Measurements from ENCODE around the gene DLK2.

Gene DLK2

DNA sequence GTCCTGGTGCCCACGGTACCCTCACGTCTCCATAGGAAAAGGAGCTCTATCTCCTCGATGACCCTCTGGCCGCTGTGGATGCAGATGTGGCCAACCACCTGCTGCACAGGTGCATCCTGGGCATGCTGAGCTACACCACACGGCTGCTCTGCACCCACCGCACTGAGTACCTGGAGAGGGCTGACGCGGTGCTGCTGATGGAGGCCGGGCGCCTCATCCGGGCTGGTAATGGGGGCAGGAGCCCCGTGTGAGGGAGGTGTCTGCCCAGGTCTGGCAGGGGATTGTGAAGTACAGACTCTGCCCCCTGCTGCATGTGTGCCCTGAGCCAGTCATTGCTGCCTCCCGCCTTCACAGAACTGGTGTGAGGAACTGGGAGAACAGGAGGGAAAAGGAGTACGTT lies 12.4 kb downstream of the DLK2 start:
- no peak for DNase-seq (ENCODE audit: low spot score)
- TF ChIP-seq CTCF (IDR thresholded peaks at IDR 0.05; ENCODE audit: extremely low read depth, insufficient read depth, missing control alignments): peak; percentile 5
- in situ Hi-C loops (cut with MboI; ENCODE audit: low pct_unique_long_range_greater_than_20kb, low sequenced_read_pairs, unreplicated experiment): no loop called here

DNA sequence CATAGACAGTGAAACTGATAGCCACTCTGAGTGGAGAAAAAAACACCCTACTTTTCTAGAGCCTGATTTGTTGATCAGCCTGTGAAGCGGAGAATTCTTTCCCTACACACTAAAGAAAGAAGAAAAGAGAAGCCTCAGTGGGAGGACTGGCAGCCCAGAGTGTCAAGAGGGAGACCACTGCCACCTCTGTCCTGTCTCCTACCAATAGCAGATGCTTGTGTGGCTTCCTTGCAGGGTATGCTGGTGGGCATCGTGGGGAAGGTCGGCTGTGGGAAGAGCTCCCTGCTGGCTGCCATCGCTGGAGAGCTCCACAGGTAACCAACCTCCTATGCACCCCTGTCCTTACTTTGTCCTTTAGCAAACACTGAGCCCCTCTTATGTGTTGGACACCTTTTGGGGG lies 17.6 kb downstream of the DLK2 start:
- in situ Hi-C loops (cut with MboI; ENCODE audit: low pct_unique_long_range_greater_than_20kb, low sequenced_read_pairs, unreplicated experiment): no loop called here
- no peak for TF ChIP-seq CTCF (IDR thresholded peaks at IDR 0.05; ENCODE audit: extremely low read depth, insufficient read depth, missing control alignments)

DNA sequence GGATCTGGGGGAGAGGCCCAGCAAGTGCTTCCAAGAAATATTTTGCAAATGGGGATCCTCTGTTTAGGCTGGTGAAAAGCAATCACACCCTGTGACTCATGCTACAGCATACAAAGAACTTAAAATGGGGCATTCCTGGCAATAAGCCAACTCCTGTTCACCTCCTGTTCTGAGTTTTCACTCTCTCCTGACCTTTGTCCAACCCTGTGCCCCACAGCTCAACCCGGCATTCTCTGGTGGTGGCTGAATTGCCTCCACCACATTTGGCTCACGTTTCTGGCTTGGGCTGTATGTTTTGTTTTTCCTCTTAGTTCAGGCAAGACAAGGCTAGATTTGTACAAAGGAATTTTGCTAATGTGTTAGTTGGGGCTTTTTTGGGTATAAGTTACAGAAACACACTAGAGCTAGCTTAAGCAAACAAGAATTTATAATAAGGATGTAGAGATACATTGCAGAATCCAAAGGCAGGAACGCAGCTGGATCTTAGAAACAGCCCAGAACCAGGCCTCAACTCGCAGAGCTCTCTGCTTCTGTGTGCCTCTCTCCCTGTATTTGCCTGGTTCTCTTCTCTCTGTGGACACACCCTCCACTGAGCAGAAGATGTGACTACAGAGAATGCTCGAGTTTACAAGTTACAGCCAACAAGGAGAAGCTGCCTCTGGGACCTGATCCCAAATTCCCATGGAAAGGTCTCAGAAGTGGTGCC lies 18.6 kb downstream of the DLK2 start:
- in situ Hi-C loops (cut with MboI; ENCODE audit: low pct_unique_long_range_greater_than_20kb, low sequenced_read_pairs, unreplicated experiment): no loop called here
- TF ChIP-seq CTCF (IDR thresholded peaks at IDR 0.05; ENCODE audit: extremely low read depth, insufficient read depth, missing control alignments): no peak
- no peak for DNase-seq (ENCODE audit: low spot score)

More for the DNA sequence above, 17.6 kb downstream of the DLK2 start:
- no peak for DNase-seq (ENCODE audit: low spot score)

- TF ChIP-seq CTCF (IDR thresholded peaks at IDR 0.05; ENCODE audit: extremely low read depth, insufficient read depth, missing control alignments): no peak
- in situ Hi-C loops (cut with MboI; ENCODE audit: low pct_unique_long_range_greater_than_20kb, low sequenced_read_pairs, unreplicated experiment): no loop called here
- no peak for DNase-seq (ENCODE audit: low spot score)
Measured at GRCh38 chr6:43435682-43436437, 19.5 kb downstream of the DLK2 start.

DNA sequence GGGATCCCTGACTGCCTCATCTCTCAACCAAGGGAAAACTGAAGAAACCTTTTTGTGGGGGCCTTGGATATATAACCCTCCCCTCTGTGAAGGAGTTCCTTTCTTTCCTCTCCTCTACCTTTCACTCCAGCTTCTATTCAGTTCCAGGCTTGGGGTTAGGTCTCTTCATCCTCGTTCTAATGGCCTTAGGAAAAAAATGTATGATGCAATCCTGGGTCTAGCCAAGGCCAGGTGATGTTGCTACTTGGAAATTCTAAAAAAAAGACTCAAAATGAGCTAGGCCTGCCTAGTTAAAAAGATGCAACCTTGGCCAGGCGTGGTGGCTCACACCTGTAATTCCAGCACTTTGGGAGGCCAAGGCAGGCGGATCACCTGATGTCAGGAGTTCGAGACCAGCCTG lies 20.4 kb downstream of the DLK2 start:
- in situ Hi-C loops (cut with MboI; ENCODE audit: low pct_unique_long_range_greater_than_20kb, low sequenced_read_pairs, unreplicated experiment): no loop called here
- TF ChIP-seq CTCF (IDR thresholded peaks at IDR 0.05; ENCODE audit: extremely low read depth, insufficient read depth, missing control alignments): no peak
- DNase-seq (ENCODE audit: low spot score): no peak

DNA sequence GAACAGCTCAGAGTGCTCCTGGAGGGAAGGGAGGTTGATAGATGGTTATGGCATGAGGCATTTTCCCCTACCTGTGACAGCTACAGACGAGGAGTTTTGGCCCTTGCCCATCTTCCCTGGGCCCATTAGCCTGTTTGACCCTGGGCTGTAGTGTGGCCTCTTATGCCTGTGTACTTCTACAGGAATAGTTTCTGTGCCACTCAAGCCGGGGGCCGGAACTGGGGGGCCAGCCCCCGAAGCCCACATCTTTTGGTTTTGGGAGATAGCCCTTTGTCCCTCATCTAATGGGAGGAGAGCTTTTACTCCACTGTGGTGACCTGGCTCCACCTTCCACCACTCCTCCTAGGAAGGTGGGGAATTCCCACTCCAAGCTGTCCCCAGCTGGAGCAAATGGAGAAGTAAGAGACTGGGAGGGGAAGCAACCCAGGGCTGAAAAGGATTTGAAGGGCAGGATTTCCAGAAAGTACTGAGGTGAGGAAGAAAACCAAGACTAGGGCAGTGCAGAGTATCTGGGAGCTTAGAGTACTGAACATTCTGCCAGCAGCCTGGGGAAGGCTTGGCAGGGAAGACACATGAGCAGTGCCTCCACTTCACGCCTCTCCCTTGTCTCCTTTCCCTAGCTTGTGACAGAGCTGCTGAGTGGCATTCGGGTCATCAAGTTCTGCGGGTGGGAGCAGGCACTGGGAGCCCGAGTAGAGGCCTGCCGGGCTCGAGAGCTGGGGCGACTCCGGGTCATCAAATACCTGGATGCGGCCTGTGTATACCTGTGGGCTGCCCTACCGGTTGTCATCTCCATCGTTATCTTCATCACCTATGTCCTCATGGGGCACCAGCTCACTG lies 21.1 kb downstream of the DLK2 start:
- in situ Hi-C loops (cut with MboI; ENCODE audit: low pct_unique_long_range_greater_than_20kb, low sequenced_read_pairs, unreplicated experiment): no loop called here
- DNase-seq (ENCODE audit: low spot score): no peak
- TF ChIP-seq CTCF (IDR thresholded peaks at IDR 0.05; ENCODE audit: extremely low read depth, insufficient read depth, missing control alignments): no peak

Data from GM13977 (cell line).